Nephron (organoid): ENCODE data around the gene CLTB.

ENCODE experiments used
- H3K27ac Mint-ChIP-seq, 3 experiments: 2 replicates each; pipeline ENCODE4 v1.8.0; 2020; ENCODE audit warnings: mixed read lengths in 3 of 3, mild to moderate bottlenecking in 2 of 3, moderate library complexity in 1 of 3
- H3K27me3 Mint-ChIP-seq: 2 replicates; pipeline ENCODE4 v1.8.0; 2021; ENCODE audit warnings: low read depth, mild to moderate bottlenecking, moderate library complexity, mixed read lengths
- H3K36me3 Mint-ChIP-seq: 2 replicates; pipeline ENCODE4 v1.8.0; 2020; ENCODE audit warnings: low read depth, mixed read lengths
- H3K4me1 Mint-ChIP-seq: 2 replicates; pipeline ENCODE4 v1.8.0; 2020; ENCODE audit warnings: mixed read lengths
- H3K4me3 Mint-ChIP-seq, 3 experiments: 2 replicates each; pipeline ENCODE4 v1.8.0; 2020; ENCODE audit warnings: mild to moderate bottlenecking in 3 of 3, mixed read lengths in 3 of 3, moderate library complexity in 2 of 3
- H3K9me3 Mint-ChIP-seq: 2 replicates; pipeline ENCODE4 v1.8.0; 2020; ENCODE audit warnings: mixed read lengths
- TF ChIP-seq, protein P1 (sequence below), 3 experiments: fragments of 200-600 bp; sonication (generic); IDR thresholded peaks; one replicate each; pipeline ENCODE4 v1.5.0; 2021; ENCODE audit warnings: antibody characterized with exemption in 3 of 3; ENCODE audit not compliant: unreplicated experiment in 3 of 3

Gene CLTB

GRCh38 chr5:176415952-176416924 is at the start of gene CLTB:
Gene CLTB (minus strand): TSS chr5:176416539. CDS start chr5:176416363, 176 bp downstream.
- peak within 1 kb of the TSS in 2 of 3 experiments; percentile 25 to 63 for H3K27ac Mint-ChIP-seq
- peaks cover 13% of the 10 kb centered on the region for H3K4me1 Mint-ChIP-seq
- H3K36me3 Mint-ChIP-seq, result no peaks in the 10 kb centered on the region
- TF ChIP-seq, protein P1, sequence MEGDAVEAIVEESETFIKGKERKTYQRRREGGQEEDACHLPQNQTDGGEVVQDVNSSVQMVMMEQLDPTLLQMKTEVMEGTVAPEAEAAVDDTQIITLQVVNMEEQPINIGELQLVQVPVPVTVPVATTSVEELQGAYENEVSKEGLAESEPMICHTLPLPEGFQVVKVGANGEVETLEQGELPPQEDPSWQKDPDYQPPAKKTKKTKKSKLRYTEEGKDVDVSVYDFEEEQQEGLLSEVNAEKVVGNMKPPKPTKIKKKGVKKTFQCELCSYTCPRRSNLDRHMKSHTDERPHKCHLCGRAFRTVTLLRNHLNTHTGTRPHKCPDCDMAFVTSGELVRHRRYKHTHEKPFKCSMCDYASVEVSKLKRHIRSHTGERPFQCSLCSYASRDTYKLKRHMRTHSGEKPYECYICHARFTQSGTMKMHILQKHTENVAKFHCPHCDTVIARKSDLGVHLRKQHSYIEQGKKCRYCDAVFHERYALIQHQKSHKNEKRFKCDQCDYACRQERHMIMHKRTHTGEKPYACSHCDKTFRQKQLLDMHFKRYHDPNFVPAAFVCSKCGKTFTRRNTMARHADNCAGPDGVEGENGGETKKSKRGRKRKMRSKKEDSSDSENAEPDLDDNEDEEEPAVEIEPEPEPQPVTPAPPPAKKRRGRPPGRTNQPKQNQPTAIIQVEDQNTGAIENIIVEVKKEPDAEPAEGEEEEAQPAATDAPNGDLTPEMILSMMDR (IDR thresholded peaks at IDR 0.05; ENCODE audit: unreplicated experiment in 3 of 3), result peak; percentile 60 to 73 (median 65)
- peak within 1 kb of the TSS; percentile 78 to 85 (median 85) for H3K4me3 Mint-ChIP-seq
- H3K27me3 Mint-ChIP-seq, result peaks cover 12% of the 10 kb centered on the region
- H3K9me3 Mint-ChIP-seq, result peaks cover 7% of the 10 kb centered on the region

- Mint-ChIP-seq H3K27ac (no peak overlapping the region), H3K4me3 (no peak overlapping the region), H3K36me3 (peaks cover 22% of the 10 kb centered on the region), H3K27me3 (no peaks in the 10 kb centered on the region), H3K4me1 (no peaks in the 10 kb centered on the region), H3K9me3 (no peaks in the 10 kb centered on the region)
- TF ChIP-seq, protein P1 (IDR thresholded peaks at IDR 0.05; ENCODE audit: unreplicated experiment in 3 of 3), result no peak
Observed at GRCh38 chr5:176463113-176463764, 46.9 kb upstream of the CLTB start.

- no peaks in the 10 kb centered on the region for H3K4me1 Mint-ChIP-seq
- no peaks in the 10 kb centered on the region for H3K27me3 Mint-ChIP-seq
- H3K9me3 Mint-ChIP-seq, result no peaks in the 10 kb centered on the region
- H3K4me3 Mint-ChIP-seq, result no peak overlapping the region
- TF ChIP-seq, protein P1 (IDR thresholded peaks at IDR 0.05; ENCODE audit: unreplicated experiment in 3 of 3), result no peak
- peaks cover 19% of the 10 kb centered on the region for H3K36me3 Mint-ChIP-seq
- H3K27ac Mint-ChIP-seq, result no peak overlapping the region
Observed at GRCh38 chr5:176461349-176461748, 45.0 kb upstream of the CLTB start.

- Mint-ChIP-seq H3K4me1 (no peaks in the 10 kb centered on the region), H3K27ac (no peak overlapping the region), H3K9me3 (no peaks in the 10 kb centered on the region), H3K36me3 (peaks cover 21% of the 10 kb centered on the region), H3K4me3 (no peak overlapping the region), H3K27me3 (no peaks in the 10 kb centered on the region)
- TF ChIP-seq, protein P1 (IDR thresholded peaks at IDR 0.05; ENCODE audit: unreplicated experiment in 3 of 3), result no peak
Observed at GRCh38 chr5:176458904-176459561, 42.7 kb upstream of the CLTB start.

- H3K36me3 Mint-ChIP-seq, result peaks cover 34% of the 10 kb centered on the region
- TF ChIP-seq, protein P1 (IDR thresholded peaks at IDR 0.05; ENCODE audit: unreplicated experiment in 3 of 3), result no peak
- no peak overlapping the region for H3K4me3 Mint-ChIP-seq
- H3K9me3 Mint-ChIP-seq, result no peaks in the 10 kb centered on the region
- H3K27ac Mint-ChIP-seq, result no peak overlapping the region
- H3K27me3 Mint-ChIP-seq, result no peaks in the 10 kb centered on the region
- peaks cover 10% of the 10 kb centered on the region for H3K4me1 Mint-ChIP-seq
Observed at GRCh38 chr5:176454724-176455394, 38.5 kb upstream of the CLTB start.
